ENCODE results near the gene RAB7B. TPM values are rescaled to one million over a fixed set of nuclear protein-coding genes. Genes with fewer than 3 reads are reported as not detected.

The RAB7B gene
- total RNA-seq, 4 donors from 2014 or later: 0.15 to 0.62 (median 0.33) TPM; not detected in 1

DNA sequence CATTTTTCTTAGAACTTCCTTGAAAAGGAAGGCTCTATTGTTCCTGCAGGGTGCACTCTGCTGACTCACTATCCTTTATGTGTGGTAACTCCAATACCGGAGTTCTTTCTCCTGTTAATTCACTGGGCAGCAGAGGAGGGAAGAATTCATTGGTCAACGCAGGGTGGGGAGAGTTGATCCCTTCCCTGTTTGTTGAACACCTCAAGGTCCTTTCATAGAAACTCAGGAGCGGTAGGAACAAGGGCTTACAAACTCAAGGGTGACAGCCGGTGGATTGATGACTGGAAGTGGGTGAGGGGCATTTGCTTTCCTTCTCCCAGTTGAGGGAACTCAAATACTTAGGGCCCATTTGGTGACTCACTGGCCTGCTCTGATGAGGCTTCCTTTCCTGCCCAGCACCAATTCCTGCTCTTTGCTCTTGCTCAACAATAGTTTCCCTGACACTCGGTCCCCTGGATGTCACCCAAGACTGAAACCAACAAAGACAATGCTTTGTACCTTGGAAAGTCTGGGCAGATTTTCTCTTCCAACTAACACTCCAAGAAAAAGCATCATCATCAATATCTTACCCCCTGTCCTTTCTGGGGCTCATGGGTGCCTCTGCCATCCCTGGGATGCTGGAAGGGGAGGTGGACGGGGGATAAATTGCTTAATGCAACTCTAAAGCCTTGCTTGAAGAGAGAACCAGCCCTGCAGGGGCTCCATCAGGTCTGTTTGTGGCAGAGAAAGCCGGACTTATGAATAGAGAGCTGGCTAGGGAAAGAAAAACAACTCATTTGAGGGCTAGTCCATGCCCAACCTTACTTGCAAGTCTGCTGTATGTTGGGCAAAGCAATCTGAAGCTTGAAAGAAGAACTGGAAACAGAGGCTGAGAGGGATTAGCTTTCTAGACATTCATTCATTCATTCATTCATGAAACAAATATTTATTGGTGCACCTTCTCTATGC lies 69.2 kb downstream of the RAB7B start:
- no peak overlapping the region for H3K27ac ChIP-seq
- no peaks in the 10 kb centered on the region for H3K36me3 ChIP-seq
- peak in 1 of 2 donors; percentile 44 for ATAC-seq
- no peaks in the 10 kb centered on the region for H3K4me1 ChIP-seq
- in situ Hi-C loops (cut with MboI; ENCODE audit: low sequenced_read_pairs in 4 of 4) (no loop called here), intact Hi-C loops (cut with DNase I; ENCODE audit: low total_unique reads) (no loop called here)
- no peak for DNase-seq
- no peaks in the 10 kb centered on the region for H3K9me3 ChIP-seq
- no peaks in the 10 kb centered on the region for H3K27me3 ChIP-seq
- H3K4me3 ChIP-seq: no peak overlapping the region
- TF ChIP-seq POLR2A (IDR thresholded peaks at IDR 0.05): no peak
- TF ChIP-seq, protein P1, sequence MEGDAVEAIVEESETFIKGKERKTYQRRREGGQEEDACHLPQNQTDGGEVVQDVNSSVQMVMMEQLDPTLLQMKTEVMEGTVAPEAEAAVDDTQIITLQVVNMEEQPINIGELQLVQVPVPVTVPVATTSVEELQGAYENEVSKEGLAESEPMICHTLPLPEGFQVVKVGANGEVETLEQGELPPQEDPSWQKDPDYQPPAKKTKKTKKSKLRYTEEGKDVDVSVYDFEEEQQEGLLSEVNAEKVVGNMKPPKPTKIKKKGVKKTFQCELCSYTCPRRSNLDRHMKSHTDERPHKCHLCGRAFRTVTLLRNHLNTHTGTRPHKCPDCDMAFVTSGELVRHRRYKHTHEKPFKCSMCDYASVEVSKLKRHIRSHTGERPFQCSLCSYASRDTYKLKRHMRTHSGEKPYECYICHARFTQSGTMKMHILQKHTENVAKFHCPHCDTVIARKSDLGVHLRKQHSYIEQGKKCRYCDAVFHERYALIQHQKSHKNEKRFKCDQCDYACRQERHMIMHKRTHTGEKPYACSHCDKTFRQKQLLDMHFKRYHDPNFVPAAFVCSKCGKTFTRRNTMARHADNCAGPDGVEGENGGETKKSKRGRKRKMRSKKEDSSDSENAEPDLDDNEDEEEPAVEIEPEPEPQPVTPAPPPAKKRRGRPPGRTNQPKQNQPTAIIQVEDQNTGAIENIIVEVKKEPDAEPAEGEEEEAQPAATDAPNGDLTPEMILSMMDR (IDR thresholded peaks at IDR 0.05 in 4 of 5, conservative IDR thresholded peaks at IDR 0.05 in 1 of 5): no peak

DNA sequence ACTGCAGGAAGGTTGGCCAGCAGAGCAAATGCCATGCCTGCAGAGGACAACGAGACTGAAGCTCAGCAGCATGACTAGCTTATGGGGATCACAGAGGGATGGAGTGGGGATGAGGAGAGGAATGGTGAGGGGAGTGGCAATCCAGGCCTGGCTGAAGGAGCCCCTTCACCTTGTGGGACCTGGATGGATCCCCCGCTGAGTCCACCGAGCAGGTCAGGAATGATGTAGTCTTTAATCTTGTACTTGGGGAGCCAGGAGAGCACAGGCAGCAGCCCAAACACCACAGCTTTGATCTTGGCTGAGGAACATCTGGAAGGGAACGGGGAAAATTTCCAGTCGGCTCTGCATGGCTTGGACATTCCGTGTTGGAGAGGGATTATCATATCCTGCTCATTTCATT lies 70.4 kb downstream of the RAB7B start:
- intact Hi-C loops (cut with DNase I; ENCODE audit: low total_unique reads) (no loop called here), in situ Hi-C loops (cut with MboI; ENCODE audit: low sequenced_read_pairs in 4 of 4) (no loop called here)
- Histone ChIP-seq H3K27ac (no peak overlapping the region), H3K9me3 (no peaks in the 10 kb centered on the region), H3K4me3 (no peak overlapping the region), H3K27me3 (no peaks in the 10 kb centered on the region), H3K4me1 (no peaks in the 10 kb centered on the region), H3K36me3 (no peaks in the 10 kb centered on the region)
- ATAC-seq (no peak), DNase-seq (no peak)
- TF ChIP-seq POLR2A (IDR thresholded peaks at IDR 0.05): no peak
- TF ChIP-seq, protein P1 (IDR thresholded peaks at IDR 0.05 in 4 of 5, conservative IDR thresholded peaks at IDR 0.05 in 1 of 5): no peak

GRCh38 chr1:205930799-205931281 lies 72.4 kb downstream of the RAB7B start:
- no peak overlapping the region for H3K4me3 ChIP-seq
- no peak for TF ChIP-seq POLR2A (IDR thresholded peaks at IDR 0.05)
- TF ChIP-seq, protein P1 (IDR thresholded peaks at IDR 0.05 in 4 of 5, conservative IDR thresholded peaks at IDR 0.05 in 1 of 5): no peak
- ATAC-seq: no peak
- no peak overlapping the region for H3K27ac ChIP-seq
- H3K9me3 ChIP-seq: no peaks in the 10 kb centered on the region
- DNase-seq: no peak
- intact Hi-C loops (cut with DNase I; ENCODE audit: low total_unique reads): no loop called here
- no peaks in the 10 kb centered on the region for H3K27me3 ChIP-seq
- no peaks in the 10 kb centered on the region for H3K36me3 ChIP-seq
- in situ Hi-C loops (cut with MboI; ENCODE audit: low sequenced_read_pairs in 4 of 4): no loop called here
- no peaks in the 10 kb centered on the region for H3K4me1 ChIP-seq

- in situ Hi-C loops (cut with MboI; ENCODE audit: low sequenced_read_pairs in 4 of 4) (no loop called here), intact Hi-C loops (cut with DNase I; ENCODE audit: low total_unique reads) (no loop called here)
- TF ChIP-seq, protein P1 (IDR thresholded peaks at IDR 0.05 in 4 of 5, conservative IDR thresholded peaks at IDR 0.05 in 1 of 5): no peak
- no peak for TF ChIP-seq POLR2A (IDR thresholded peaks at IDR 0.05)
- no peak for DNase-seq
- Histone ChIP-seq H3K27me3 (no peaks in the 10 kb centered on the region), H3K4me3 (no peak overlapping the region), H3K4me1 (no peaks in the 10 kb centered on the region), H3K9me3 (no peaks in the 10 kb centered on the region), H3K27ac (no peak overlapping the region), H3K36me3 (no peaks in the 10 kb centered on the region)
- no peak for ATAC-seq
These were observed 73.0 kb downstream of the RAB7B start for GRCh38 chr1:205930195-205930577.
